Endometrial microvascular endothelial cells (primary cell): ENCODE data around the gene ATP5MC2. TPM values are rescaled to one million over a fixed set of nuclear protein-coding genes. Genes with fewer than 3 reads are reported as not detected.
"Not testable (repeated sequence)": the region's sequence is repeated elsewhere in the genome, so short reads cannot be mapped to it uniquely, and the experiment has no call there.

ENCODE experiments used
- in situ Hi-C: cut with HindIII; loops from 2 replicates; pipeline ENCODE4 v1.10.0; 2017; ENCODE audit warnings: low sequenced_read_pairs, low pct_unique_long_range_greater_than_20kb; ENCODE audit errors: inconsistent ontology term
- total RNA-seq: library from RNA; depleted of rRNA; stranded (reverse); fragments of >200 nt; gene quantifications from one replicate; pipeline ENCODE4 v1.2.3, GENCODE V29; 2015; ENCODE audit errors: inconsistent ontology term

The ATP5MC2 gene
- total RNA-seq, 1 donor from 2014 or later, result 587 TPM

- in situ Hi-C loops, result no loop called here
Measured at GRCh38 chr12:53696285-53696654, 20.4 kb upstream of the ATP5MC2 start.

DNA sequence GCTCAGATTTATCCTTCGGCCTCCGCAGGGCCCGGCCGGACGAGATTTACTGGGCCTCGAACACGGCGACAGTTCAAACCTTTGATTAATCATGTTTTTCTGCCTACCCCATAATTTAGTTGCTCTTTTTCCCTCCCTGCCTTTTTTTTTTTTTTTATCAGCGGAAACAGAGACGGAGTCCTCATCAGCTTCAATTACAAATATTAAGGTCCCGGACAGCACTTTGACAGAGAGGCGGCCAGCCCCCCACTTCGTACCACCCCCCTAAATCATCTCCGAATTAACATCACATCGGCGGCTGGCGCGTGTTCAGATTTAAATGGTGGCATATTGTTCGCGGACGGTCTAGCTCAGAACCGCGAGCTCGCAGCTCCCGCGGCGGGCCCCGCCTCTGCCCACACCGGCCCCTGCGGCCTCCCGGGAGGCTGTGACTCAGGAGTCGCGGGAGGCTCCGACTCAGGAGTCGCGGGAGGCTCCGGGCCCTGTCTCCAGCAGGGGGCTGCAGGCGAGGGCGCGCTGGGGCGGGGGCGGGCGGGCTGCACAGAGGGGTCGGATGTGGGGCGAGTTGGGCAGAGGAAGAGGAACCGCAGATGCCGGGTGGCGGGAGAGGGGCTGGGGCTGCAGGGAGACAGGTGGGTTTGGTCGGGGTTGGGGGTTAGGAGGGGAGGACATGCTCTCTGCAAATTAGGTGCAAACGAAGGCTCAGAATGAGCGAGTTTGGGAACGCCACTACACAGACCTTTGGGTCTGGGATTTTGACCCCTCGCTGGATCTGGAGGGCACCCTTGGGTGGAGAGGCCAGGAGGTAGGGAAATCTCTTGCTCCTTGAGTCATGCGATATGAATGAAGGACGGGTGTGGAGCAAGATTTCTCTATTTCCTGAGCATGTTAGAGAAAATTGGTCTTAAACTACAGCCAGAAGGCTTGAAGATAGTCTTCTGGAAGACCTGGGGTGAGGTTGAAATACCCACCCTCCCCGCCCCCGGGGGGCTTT lies 19.6 kb upstream of the ATP5MC2 start:
- in situ Hi-C loops, result no loop called here

DNA sequence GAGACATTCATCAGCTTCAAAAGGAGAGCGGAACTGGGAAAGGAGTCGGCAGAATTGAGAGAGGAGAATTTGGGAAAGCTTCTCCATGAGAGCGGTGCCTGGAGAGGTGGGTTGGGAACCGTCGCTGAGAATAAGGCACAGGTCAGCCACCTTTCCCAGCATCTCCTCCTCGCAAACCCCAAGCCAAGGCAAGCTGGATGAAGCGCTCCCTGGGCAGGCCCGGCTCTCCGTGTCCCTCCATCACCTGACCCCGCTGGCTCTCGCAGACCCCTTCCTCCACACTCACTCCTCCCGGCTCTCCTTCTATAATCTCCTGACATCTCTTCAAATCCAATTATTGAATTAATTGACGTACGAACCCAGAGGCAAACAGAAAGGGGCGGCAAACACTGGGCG lies 18.9 kb upstream of the ATP5MC2 start:
- in situ Hi-C loops, result no loop called here

DNA sequence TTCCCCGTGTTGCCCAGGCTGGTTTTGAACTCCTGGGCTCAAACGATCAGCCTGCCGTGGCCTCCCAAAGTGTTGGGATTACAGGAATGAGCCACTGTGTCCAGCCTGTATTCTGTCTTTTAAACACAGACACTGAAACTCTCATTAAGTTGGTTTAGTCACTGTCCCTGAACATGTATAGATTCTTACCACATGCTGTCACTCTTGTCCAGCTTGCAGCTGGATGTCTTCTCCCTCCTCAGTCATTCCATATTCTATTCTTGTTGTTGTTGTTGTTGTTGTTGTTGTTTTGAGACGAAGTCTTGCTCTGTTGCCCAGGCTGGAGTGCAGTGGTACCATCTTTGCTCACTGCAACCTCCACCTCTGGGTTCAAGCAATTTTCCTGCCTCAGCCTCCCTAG lies 12.3 kb upstream of the ATP5MC2 start:
- in situ Hi-C loops, result no loop called here

GRCh38 chr12:53686436-53686835 lies 10.6 kb upstream of the ATP5MC2 start:
- in situ Hi-C loops, result no loop called here

- in situ Hi-C loops, result no loop called here
Measured at GRCh38 chr12:53684654-53685220, 8.9 kb upstream of the ATP5MC2 start.

DNA sequence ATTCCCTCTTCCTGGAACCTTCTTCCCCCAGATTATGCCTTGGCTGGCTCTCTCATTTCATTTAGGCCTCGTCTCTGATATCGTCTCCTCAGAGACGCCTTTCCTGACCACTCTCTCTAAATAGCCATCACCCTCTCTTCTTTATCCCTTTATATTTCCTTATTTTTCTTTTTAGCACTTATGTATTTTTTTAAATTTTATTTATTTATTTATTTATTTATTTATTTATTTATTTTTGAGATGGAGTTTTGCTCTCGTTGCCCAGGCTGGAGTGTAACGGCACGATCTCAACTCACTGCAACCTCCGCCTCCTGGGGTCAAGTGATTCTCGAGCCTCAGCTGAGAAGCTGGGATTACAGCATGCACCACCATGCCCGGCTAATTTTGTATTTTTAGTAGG lies 8.1 kb upstream of the ATP5MC2 start:
- in situ Hi-C loops, result no loop called here

- in situ Hi-C loops, result no loop called here
Measured at GRCh38 chr12:53683494-53683893, 7.6 kb upstream of the ATP5MC2 start.

DNA sequence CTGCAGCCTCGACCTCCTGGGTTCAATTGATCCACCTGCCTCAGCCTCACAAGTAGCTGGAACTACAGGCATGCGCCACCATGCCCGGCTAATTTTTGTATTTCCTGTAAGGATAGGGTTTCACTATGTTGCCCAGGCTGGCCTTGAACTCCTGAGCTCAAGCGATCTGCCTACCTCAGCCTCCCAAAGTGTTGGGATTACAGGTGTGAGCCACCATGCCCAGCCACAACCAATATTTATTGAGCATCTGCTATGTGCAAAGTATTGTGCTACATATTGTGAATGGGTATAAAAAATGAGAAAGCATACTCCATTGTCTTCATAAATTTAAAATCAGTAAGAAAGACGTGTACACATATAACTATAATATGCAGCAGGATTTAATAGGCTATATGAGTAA lies 4.2 kb upstream of the ATP5MC2 start:
- in situ Hi-C loops, result not testable (repeated sequence)

- in situ Hi-C loops, result no loop called here
Measured at GRCh38 chr12:53677800-53678148, 1.9 kb upstream of the ATP5MC2 start.

DNA sequence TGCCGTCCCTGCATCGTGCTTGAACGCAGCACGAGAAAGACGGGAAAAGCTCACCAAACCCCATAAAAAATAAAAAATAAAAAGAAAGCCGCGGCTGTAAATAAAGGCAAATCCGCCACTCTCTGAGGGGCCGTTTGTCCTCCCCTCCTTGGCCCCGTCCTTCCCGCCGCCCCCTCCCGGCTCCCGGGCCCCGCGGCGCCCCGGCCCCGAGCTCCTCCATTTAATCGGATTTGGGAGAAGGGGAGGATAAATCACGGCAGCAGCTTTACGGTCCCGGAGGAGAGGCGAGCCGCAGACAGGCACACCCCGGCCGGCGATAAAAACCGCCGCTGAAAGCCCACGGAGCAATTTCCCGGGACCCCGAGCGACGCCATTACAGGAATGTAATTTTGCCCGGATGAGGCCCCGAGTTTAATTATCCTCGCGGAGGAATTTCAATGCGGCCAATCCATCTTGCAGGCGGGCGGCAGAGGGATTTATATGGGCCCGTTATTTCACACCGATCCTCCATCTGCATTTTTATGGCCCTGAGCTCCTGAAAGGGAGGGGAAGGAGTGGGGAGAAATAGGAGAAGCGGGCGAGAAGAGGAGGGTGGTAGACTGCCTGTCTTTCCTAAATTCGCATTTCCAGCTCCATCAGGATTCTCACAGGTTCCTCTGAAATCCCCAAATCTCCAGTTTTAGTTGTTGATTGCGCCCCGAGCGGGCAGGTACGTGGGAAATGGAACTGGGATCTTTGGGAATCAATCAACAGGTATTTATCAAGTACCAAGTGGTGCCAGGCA lies 1.3 kb upstream of the ATP5MC2 start:
- in situ Hi-C loops, result no loop called here

DNA sequence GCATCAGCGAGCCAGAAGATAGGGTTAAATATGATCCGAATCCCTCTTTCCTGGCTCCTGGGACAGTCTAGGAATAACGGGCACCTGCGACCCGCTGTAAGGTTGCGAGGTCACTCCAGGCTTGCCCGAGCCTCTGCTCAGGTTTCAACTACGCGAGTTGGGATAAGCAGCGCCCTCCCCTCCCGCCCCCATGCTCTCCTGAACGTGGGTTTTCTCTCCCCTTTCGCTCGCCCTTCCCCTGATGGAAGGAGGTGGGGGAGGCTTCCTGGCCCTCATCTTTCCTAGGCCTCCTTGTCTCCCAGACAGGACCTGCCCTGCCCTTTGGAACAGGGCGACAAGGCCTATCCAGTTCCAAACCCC lies 753 bp upstream of the ATP5MC2 start:
- in situ Hi-C loops, result no loop called here

GRCh38 chr12:53674977-53675700 lies 744 bp downstream of the ATP5MC2 start:
- in situ Hi-C loops, result no loop called here

GRCh38 chr12:53670971-53671370 lies 4.9 kb downstream of the ATP5MC2 start:
- in situ Hi-C loops, result no loop called here

GRCh38 chr12:53670308-53670707 lies 5.6 kb downstream of the ATP5MC2 start:
- in situ Hi-C loops, result no loop called here

GRCh38 chr12:53667080-53667479 lies 8.8 kb downstream of the ATP5MC2 start:
- in situ Hi-C loops, result no loop called here

- in situ Hi-C loops, result no loop called here
Measured at GRCh38 chr12:53664936-53665335, 10.9 kb downstream of the ATP5MC2 start.

- in situ Hi-C loops, result no loop called here
Measured at GRCh38 chr12:53664191-53664590, 11.7 kb downstream of the ATP5MC2 start.

GRCh38 chr12:53660041-53660440 lies 15.8 kb downstream of the ATP5MC2 start:
- in situ Hi-C loops, result no loop called here
